Measurements from ENCODE around the gene RAD51B. TPM values are rescaled to one million over a fixed set of nuclear protein-coding genes. Genes with fewer than 3 reads are reported as not detected.

Gene RAD51B
- total RNA-seq, 4 donors from 2014 or later, result 6.2 to 39.9 (median 12.9) TPM

- Histone ChIP-seq H3K4me1 (peaks cover 0 to 47% (median 35%) of the 10 kb centered on the region in 3 donors), H3K27ac (peak overlapping the region in 3 of 4 donors; percentile 40 to 68 (median 45)), H3K4me3 (no peak overlapping the region), H3K36me3 (no peaks in the 10 kb centered on the region), H3K9me3 (no peaks in the 10 kb centered on the region), H3K27me3 (no peaks in the 10 kb centered on the region)
- 51 to 63% methylated on average over 2 to 4 of the region's 4 CpGs for WGBS, 2 donors
- no peak for DNase-seq
- intact Hi-C loops (cut with DNase I), result no loop called here
- TF ChIP-seq CTCF (IDR thresholded peaks at IDR 0.05) (no peak), POLR2A (IDR thresholded peaks at IDR 0.05) (no peak)
These were observed 750.4 kb downstream of the RAD51B start for GRCh38 chr14:68569970-68570409.

- Histone ChIP-seq H3K27me3 (no peaks in the 10 kb centered on the region), H3K36me3 (no peaks in the 10 kb centered on the region), H3K4me3 (no peak overlapping the region), H3K9me3 (no peaks in the 10 kb centered on the region), H3K27ac (no peak overlapping the region), H3K4me1 (peaks cover 0 to 45% (median 30%) of the 10 kb centered on the region in 3 donors)
- TF ChIP-seq POLR2A (IDR thresholded peaks at IDR 0.05) (no peak), CTCF (IDR thresholded peaks at IDR 0.05) (no peak)
- DNase-seq, result no peak
- intact Hi-C loops (cut with DNase I), result no loop called here
- 96 to 100% methylated on average over 4 of the region's 4 CpGs for WGBS, 2 donors
These were observed 751.6 kb downstream of the RAD51B start for GRCh38 chr14:68571114-68571591.

GRCh38 chr14:68571928-68572525 is 752.4 kb downstream of the RAD51B start:
- H3K9me3 ChIP-seq, result no peaks in the 10 kb centered on the region
- no peak overlapping the region for H3K27ac ChIP-seq
- TF ChIP-seq POLR2A (IDR thresholded peaks at IDR 0.05) (no peak), CTCF (IDR thresholded peaks at IDR 0.05) (no peak)
- WGBS, 2 donors, result 73 to 92% methylated on average over 9 of the region's 10 CpGs
- H3K4me1 ChIP-seq, result peaks cover 3 to 45% (median 33%) of the 10 kb centered on the region in 3 donors
- no peaks in the 10 kb centered on the region for H3K36me3 ChIP-seq
- no peaks in the 10 kb centered on the region for H3K27me3 ChIP-seq
- intact Hi-C loops (cut with DNase I), result no loop called here
- H3K4me3 ChIP-seq, result no peak overlapping the region
- DNase-seq, result no peak

GRCh38 chr14:68573126-68573525 is 753.5 kb downstream of the RAD51B start:
- Histone ChIP-seq H3K27me3 (no peaks in the 10 kb centered on the region), H3K4me3 (no peak overlapping the region), H3K4me1 (peaks cover 10 to 55% (median 43%) of the 10 kb centered on the region in 3 donors), H3K36me3 (no peaks in the 10 kb centered on the region), H3K27ac (no peak overlapping the region), H3K9me3 (no peaks in the 10 kb centered on the region)
- TF ChIP-seq CTCF (IDR thresholded peaks at IDR 0.05), result no peak
- no peak for TF ChIP-seq POLR2A (IDR thresholded peaks at IDR 0.05)
- DNase-seq, result no peak
- intact Hi-C loops (cut with DNase I), result no loop called here
- 90 to 92% methylated on average over 6 of the region's 6 CpGs for WGBS, 2 donors

- no peak for DNase-seq
- WGBS, 2 donors, result 80% methylated on average over 1 of the region's 2 CpGs
- no peak for TF ChIP-seq CTCF (IDR thresholded peaks at IDR 0.05)
- TF ChIP-seq POLR2A (IDR thresholded peaks at IDR 0.05), result no peak
- H3K36me3 ChIP-seq, result no peaks in the 10 kb centered on the region
- no peaks in the 10 kb centered on the region for H3K9me3 ChIP-seq
- intact Hi-C loops (cut with DNase I), result no loop called here
- H3K27ac ChIP-seq, result no peak overlapping the region
- peaks cover 10 to 55% (median 43%) of the 10 kb centered on the region in 3 donors for H3K4me1 ChIP-seq
- no peak overlapping the region for H3K4me3 ChIP-seq
- H3K27me3 ChIP-seq, result no peaks in the 10 kb centered on the region
These were observed 754.1 kb downstream of the RAD51B start for GRCh38 chr14:68573722-68574121.
